ENCODE results near the gene BCL2L12. TPM values are rescaled to one million over a fixed set of nuclear protein-coding genes. Genes with fewer than 3 reads are reported as not detected.

BCL2L12 gene
- total RNA-seq, 1 experiment from 2014 or later = 93.9 TPM

DNA sequence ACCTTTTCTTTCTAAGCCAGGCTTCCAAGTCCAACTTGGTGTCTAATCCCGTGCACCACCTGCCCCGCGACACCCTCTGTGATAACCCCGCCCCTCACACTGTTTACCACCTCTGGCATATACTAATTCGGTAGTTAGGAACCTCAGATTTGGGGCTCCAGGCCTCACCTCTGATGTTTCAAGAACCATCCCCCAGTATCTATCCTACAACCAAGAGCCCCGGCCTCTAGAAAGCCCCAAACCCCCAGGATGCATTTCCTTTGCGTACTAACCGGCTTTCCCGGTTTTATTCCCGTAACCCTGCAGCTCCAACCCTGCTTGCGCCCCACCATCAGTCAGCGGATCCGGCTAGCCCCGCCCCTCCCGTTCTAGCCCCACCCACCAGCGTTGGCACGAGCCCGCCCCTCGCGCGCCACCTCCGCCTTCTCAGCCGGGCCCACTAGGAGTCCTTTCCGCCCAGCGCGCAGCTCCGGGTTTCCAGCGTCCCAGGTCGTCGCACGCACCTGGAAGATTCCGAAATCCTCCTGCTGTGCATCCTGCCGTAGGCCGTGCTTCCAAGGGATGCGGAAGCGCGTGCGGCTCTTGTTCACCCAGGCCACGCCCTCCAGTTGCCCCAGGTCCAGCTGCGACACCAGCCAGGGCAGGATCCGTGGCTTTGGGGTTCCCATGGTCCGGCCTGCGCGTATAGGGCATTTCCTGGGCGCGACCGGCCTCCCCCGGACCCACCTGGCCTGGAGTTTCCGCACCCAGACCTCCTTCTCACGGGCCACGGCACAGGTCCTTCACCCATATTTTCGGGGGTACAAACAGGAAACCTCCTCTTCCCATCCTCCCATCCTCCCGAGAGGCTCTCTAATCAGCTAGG, 1.3 kb upstream of the BCL2L12 start:
- no TSS peak for BruUV-seq (replicated peaks)
- ATAC-seq (peak; percentile 82), DNase-seq (ENCODE audit: low read depth, low spot score) (peak; percentile 94)
- H3K36me3 ChIP-seq (ENCODE audit: control insufficient read depth in 1 of 2, insufficient read depth in 2 of 2, low read length in 2 of 2) = peaks cover 8 to 39% of the 10 kb centered on the region in 2 experiments
- no peaks in the 10 kb centered on the region for H3K9me2 ChIP-seq (ENCODE audit: insufficient read depth)
- peaks cover 58% of the 10 kb centered on the region for H3K79me2 ChIP-seq (ENCODE audit: insufficient read depth, low read length)
- H3K9ac ChIP-seq (ENCODE audit: low read length) = peak overlapping the region; percentile 91
- intact Hi-C loops (cut with micrococcal nuclease) = loop anchor here (1.0 kb wide), 1 partner anchor 22 kb away; the partner anchor contains the start of gene SCAF1
- CTCF ChIA-PET = interaction anchor here (0.8 to 2.2 kb wide), 6 partner anchors 11 to 94 kb away, joined by 3 to 6 read pairs (median 4); partner anchors contain the start of genes PRMT1, RRAS and SCAF1
- peak overlapping the region; percentile 90 to 95 for H3K4me3 ChIP-seq (replicated peaks in 1 of 2; ENCODE audit: low read depth in 1 of 2, low read length in 2 of 2)
- H3K4me1 ChIP-seq (ENCODE audit: control insufficient read depth in 1 of 2, insufficient read depth in 2 of 2, low read length in 2 of 2) = peaks cover 6 to 25% of the 10 kb centered on the region in 2 experiments; a peak in 3 of 4 replicates
- H2AFZ ChIP-seq (ENCODE audit: low read depth, low read length, poor library complexity, severe bottlenecking) = no peak overlapping the region
- H3K27me3 ChIP-seq (ENCODE audit: insufficient read depth, low read length) = no peaks in the 10 kb centered on the region
- no peaks in the 10 kb centered on the region for H3K9me3 ChIP-seq (ENCODE audit: control insufficient read depth in 1 of 2, insufficient read depth in 1 of 2, low read depth in 1 of 2, low read length in 2 of 2)
- H4K20me1 ChIP-seq (ENCODE audit: insufficient read depth) = no peaks in the 10 kb centered on the region
- RAD21 ChIA-PET (ENCODE audit: low non-redundant PET in 1 of 2, low total read pairs in 2 of 2, uncharacterized antibody in 2 of 2, unreplicated experiment in 2 of 2) = no interaction called here
- H3K4me2 ChIP-seq (ENCODE audit: low read length) = peak overlapping the region; percentile 78
- POLR2A ChIA-PET = interaction anchor here (1.1 to 2.9 kb wide), 7 partner anchors 8 to 186 kb away, joined by 3 to 53 read pairs (median 9); partner anchors contain the start of genes PRMT1, RRAS and SCAF1
- H3K27ac ChIP-seq (ENCODE audit: low read depth, low read length) = peak overlapping the region; percentile 95
- TF ChIP-seq SP1 (IDR thresholded peaks at IDR 0.05; ENCODE audit: low read depth) (peak; percentile 88), ZFX (IDR thresholded peaks at IDR 0.05) (no peak), EGR1 (IDR thresholded peaks at IDR 0.05; ENCODE audit: low read depth) (peak; percentile 59), CBX3 (IDR thresholded peaks at IDR 0.05; ENCODE audit: low read depth) (peak; percentile 81; the same call in 1 of the 2 replicates), YY1 (IDR thresholded peaks at IDR 0.05; ENCODE audit: extremely low read depth, insufficient replicate concordance, low read depth, low read length) (peak; percentile 17), EZH2 (IDR thresholded peaks at IDR 0.05) (no peak), SIN3A (IDR thresholded peaks at IDR 0.05; ENCODE audit: low read depth) (peak; percentile 96), RAD21 (IDR thresholded peaks at IDR 0.05; ENCODE audit: low read depth) (no peak), TCF7L2 (IDR thresholded peaks at IDR 0.05; ENCODE audit: borderline replicate concordance, extremely low read depth, insufficient read depth, insufficient read length) (peak; percentile 54), ZNF274 (IDR thresholded peaks at IDR 0.05; ENCODE audit: low read depth, low read length) (no peak), CEBPB (IDR thresholded peaks at IDR 0.05; ENCODE audit: low read depth) (no peak), POLR2AphosphoS5 (IDR thresholded peaks at IDR 0.05; ENCODE audit: low read depth, low read length) (peak; percentile 89), ELF1 (IDR thresholded peaks at IDR 0.05; ENCODE audit: borderline replicate concordance, low read depth) (no peak; the same call in 1 of the 2 replicates), EZH2phosphoT487 (IDR thresholded peaks at IDR 0.05; ENCODE audit: borderline replicate concordance) (no peak), SRF (IDR thresholded peaks at IDR 0.05; ENCODE audit: low read depth) (peak; percentile 62; the same call in 1 of the 2 replicates), JUND (IDR thresholded peaks at IDR 0.05) (no peak)
- TF ChIP-seq, protein P1, sequence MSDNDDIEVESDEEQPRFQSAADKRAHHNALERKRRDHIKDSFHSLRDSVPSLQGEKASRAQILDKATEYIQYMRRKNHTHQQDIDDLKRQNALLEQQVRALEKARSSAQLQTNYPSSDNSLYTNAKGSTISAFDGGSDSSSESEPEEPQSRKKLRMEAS (IDR thresholded peaks at IDR 0.05) = peak; percentile 98
- TF ChIP-seq, protein P2, sequence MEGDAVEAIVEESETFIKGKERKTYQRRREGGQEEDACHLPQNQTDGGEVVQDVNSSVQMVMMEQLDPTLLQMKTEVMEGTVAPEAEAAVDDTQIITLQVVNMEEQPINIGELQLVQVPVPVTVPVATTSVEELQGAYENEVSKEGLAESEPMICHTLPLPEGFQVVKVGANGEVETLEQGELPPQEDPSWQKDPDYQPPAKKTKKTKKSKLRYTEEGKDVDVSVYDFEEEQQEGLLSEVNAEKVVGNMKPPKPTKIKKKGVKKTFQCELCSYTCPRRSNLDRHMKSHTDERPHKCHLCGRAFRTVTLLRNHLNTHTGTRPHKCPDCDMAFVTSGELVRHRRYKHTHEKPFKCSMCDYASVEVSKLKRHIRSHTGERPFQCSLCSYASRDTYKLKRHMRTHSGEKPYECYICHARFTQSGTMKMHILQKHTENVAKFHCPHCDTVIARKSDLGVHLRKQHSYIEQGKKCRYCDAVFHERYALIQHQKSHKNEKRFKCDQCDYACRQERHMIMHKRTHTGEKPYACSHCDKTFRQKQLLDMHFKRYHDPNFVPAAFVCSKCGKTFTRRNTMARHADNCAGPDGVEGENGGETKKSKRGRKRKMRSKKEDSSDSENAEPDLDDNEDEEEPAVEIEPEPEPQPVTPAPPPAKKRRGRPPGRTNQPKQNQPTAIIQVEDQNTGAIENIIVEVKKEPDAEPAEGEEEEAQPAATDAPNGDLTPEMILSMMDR (IDR thresholded peaks at IDR 0.05 in 2 of 3, conservative IDR thresholded peaks at IDR 0.05 in 1 of 3; ENCODE audit: borderline replicate concordance in 1 of 3, insufficient read depth in 1 of 3, low read depth in 2 of 3, low read length in 2 of 3) = 0 out of 6 replicates have a peak, but pooled peaks of 1 of the 3 experiments have one; percentile 12
- TF ChIP-seq, protein P3, sequence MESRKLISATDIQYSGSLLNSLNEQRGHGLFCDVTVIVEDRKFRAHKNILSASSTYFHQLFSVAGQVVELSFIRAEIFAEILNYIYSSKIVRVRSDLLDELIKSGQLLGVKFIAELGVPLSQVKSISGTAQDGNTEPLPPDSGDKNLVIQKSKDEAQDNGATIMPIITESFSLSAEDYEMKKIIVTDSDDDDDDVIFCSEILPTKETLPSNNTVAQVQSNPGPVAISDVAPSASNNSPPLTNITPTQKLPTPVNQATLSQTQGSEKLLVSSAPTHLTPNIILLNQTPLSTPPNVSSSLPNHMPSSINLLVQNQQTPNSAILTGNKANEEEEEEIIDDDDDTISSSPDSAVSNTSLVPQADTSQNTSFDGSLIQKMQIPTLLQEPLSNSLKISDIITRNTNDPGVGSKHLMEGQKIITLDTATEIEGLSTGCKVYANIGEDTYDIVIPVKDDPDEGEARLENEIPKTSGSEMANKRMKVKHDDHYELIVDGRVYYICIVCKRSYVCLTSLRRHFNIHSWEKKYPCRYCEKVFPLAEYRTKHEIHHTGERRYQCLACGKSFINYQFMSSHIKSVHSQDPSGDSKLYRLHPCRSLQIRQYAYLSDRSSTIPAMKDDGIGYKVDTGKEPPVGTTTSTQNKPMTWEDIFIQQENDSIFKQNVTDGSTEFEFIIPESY (IDR thresholded peaks at IDR 0.05; ENCODE audit: extremely low read depth, insufficient replicate concordance, low read length) = no peak
- TF ChIP-seq, protein P4, sequence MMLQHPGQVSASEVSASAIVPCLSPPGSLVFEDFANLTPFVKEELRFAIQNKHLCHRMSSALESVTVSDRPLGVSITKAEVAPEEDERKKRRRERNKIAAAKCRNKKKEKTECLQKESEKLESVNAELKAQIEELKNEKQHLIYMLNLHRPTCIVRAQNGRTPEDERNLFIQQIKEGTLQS (IDR thresholded peaks at IDR 0.05) = no peak
